CD4-positive, alpha-beta T cell treated with Interleukin-17A for 4 hours (primary cell): Measurements from ENCODE around the gene KLHL29.

Experiments
- DNase-seq: peaks from one replicate; pipeline ENCODE4 v3.0.0-alpha.2; 2020; ENCODE audit warnings: mixed read lengths

KLHL29 gene

DNA sequence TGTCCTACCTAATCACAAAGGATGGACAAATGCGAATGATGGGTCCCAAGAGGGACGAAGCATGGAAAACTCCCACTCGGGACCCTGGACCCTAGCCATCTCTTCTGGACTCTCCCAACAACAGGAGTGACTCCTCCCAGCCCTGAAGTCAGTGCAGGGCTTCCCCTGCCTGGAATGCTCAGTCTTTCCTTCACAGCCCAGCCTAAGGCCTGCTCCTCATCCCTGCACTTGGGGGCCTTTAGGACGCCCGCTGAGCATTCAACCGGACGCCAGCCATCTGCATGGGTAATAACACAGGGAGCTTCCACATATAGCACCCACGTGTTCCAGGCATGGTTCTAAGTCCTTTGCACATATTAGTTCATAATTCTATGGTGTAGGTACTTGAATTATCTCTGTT is 237.5 kb downstream of the KLHL29 start:
- DNase-seq = no peak

GRCh38 chr2:23622966-23623675 is 238.1 kb downstream of the KLHL29 start:
- DNase-seq = no peak

DNA sequence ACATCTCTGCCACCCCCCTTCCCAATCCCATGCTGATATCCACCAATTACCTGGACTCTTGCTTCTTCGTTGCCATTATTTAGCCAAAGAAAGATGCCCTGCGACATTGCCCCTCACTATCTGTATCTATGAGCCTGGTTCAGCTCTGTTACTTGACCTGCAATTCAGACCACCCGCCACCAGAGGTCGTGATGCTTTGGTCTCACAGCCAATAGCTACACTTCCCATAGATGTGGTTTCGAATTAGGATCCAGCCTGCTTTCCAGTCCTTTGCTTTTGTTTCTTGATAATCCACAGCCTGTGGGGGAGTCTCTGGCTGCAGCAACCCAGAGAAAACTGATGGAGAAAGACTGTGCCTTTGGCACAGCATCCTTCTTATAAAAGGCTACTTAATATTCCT is 239.4 kb downstream of the KLHL29 start:
- peak; percentile 8 for DNase-seq

- no peak for DNase-seq
These were observed 239.9 kb downstream of the KLHL29 start for GRCh38 chr2:23624915-23625314.

- DNase-seq = no peak
These were observed 240.7 kb downstream of the KLHL29 start for GRCh38 chr2:23625726-23626125.

DNA sequence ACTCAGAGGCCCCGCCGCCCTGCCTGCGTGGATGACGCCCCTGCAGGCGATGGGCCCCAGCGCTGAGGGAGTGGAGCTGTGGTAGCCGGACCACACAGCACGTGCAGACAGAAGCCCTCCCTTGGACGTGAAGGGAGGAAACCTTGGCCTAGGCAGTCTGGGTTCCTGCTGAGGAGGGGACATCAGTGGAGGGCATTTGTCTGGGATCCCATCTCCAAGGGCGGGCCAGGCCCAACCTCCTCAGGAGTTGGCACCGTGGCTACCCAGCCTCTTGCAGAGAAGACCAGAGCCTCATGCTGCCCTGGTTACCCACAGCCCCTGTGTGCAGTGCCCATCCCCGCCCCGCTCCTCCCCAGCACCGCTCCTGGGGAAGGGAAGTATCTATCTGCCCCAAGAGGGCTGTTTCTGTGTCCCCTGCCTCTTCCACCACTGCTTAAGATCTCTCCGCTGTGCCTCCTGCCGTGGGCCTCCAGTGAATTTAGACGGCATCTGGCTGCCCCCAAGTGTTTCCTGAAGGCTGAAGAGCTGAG is 241.8 kb downstream of the KLHL29 start:
- no peak for DNase-seq

- DNase-seq = no peak
These were observed 242.4 kb downstream of the KLHL29 start for GRCh38 chr2:23627236-23628009.

GRCh38 chr2:23628926-23629771 is 244.2 kb downstream of the KLHL29 start:
- DNase-seq = no peak

GRCh38 chr2:23629772-23630480 is 244.9 kb downstream of the KLHL29 start:
- no peak for DNase-seq

DNA sequence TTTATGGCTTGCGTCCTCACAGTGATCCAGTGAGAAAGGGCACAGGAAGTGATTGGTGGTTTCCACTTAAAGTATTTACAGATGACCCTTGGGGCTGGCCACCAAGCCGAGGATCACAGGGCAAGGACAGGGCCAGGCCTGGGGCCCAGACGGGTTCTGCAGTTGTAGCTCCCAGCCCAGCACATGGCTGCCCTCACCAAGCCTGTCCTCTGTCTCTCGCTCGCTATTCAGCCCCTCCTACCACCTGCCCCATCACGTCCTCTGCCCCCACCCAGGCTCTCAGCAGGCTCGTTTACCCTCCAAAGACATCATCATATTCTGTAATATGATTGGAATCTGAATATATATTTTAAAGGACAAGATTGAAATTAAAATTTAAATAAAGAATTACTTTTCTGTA is 246.0 kb downstream of the KLHL29 start:
- no peak for DNase-seq

DNA sequence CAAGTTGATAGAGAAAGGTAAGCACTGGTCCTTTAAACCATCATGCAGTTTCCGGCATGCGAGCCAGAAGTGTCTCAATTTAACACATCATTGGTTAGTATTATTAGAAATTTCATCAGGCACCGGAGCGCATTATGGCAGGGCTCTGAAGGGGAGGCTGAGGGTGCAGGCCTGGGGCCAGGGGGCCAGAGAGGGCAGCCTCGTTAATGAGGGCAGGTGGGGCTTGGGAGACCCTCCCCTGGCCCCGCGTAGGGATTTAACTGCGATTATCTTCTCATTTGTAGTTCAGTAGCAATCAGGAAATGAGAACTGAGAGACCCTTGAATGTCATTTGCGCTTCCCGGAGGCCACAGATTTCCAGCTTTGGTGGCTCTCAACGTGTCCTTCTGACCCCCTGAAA is 246.4 kb downstream of the KLHL29 start:
- no peak for DNase-seq

GRCh38 chr2:23632386-23632785 is 247.4 kb downstream of the KLHL29 start:
- DNase-seq = no peak

- DNase-seq = no peak
These were observed 247.9 kb downstream of the KLHL29 start for GRCh38 chr2:23632831-23633395.

DNA sequence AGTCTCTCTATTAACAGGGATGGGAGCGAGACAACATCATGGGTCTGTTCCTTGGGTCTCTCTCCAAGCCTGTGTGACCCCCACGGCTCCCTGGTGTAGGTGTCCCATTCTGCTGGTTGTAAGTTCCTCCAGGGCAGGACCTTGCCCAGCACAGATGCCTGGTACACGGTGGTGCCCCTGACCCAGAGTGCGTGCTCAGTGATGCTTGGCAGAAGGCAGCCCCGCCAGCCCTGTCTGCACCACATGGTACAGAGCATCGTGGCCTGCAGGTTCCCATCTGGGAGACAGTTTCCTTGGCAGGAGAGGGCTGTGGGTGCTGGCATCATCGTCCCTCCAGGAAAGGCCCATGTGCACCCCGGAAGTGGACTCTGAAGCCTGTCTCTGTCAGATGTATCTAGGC is 249.0 kb downstream of the KLHL29 start:
- DNase-seq = no peak

GRCh38 chr2:23635442-23636340 is 250.7 kb downstream of the KLHL29 start:
- no peak for DNase-seq

DNA sequence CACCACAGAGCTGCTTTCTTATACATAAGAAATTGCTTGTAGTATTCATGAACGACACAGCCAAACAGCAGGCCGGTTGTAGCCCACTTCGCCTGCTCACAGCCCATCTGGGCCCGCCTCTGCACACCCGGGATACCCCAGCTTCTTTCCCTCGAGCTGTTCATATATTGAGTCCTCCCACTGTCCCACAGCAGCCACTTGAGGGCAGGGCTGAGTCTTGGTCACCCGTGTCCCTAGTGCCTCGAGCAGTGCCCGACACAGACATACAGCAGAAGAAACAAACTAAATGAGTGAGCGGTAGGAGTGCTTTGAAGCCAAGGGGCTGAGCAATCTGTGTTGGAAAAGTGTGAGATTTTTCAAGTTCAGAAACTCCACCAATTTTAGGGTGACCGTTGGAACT is 251.4 kb downstream of the KLHL29 start:
- no peak for DNase-seq

DNA sequence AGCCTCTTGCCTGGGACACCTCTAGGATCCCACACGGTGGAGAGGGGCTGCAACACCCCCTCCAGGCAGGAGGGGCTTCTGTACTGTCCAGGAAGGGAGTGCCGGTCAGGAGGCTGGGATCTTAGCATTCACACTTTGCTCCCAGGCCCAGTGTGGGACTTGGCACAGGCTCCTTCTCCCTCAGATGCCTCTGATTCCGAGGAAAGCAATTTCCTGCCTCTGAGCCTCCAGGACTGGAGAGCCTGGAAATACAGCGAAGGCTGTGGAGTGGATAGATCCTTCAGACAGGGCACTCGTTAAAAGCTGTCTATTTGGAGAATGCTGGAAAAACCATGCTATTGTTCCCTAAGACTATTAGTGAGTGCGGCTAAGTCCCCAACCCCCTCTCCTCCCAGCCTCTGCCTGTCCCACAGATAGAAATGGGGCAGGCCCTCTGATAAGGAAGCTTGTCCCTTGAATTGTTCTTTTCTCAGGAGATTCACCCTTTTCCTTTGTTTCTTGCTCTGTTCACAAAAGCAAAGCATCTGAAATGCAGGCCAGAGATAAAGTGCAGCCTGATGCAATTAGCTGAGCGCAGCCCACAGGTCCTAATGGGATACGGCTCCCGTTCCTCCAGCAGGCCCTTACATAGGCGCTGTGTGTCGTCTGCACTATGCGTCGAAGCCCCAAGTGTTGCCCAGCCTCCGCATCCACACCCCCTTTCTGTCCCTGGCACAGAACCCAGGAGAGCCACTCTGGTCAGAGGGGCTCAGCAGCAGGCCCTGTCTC is 252.2 kb downstream of the KLHL29 start:
- no peak for DNase-seq

- no peak for DNase-seq
These were observed 254.5 kb downstream of the KLHL29 start for GRCh38 chr2:23639406-23639982.

GRCh38 chr2:23640711-23641110 is 255.7 kb downstream of the KLHL29 start:
- DNase-seq = no peak

DNA sequence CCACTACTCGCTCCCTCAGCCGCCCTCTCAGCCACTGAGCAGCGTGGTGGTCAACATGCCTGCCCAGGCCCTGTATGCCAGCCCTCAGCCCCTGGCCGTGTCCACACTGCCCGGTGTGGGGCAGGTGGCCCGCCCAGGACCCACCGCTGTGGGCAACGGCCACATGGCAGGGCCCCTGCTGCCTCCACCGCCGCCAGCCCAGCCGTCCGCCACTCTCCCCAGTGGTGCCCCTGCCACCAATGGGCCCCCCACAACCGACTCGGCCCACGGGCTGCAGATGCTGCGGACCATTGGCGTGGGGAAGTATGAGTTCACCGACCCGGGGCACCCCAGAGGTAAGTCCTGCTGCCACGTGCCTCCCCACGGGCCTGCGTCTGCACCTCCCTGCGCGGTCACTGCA is 257.5 kb downstream of the KLHL29 start:
- no peak for DNase-seq
